ENCODE results near the gene NR2E3.

NR2E3 gene

GRCh38 chr15:71810256-71811035 is at the start of gene NR2E3:
Gene NR2E3 (plus strand): TSS chr15:71810554. CDS start chr15:71810744, 190 bp downstream.
- no peak within 1 kb of the TSS for H3K27ac ChIP-seq
- TF ChIP-seq ZFX (IDR thresholded peaks at IDR 0.05; ENCODE audit: borderline replicate concordance) (no peak), CTCF (IDR thresholded peaks at IDR 0.05) (no peak)

- no peak for TF ChIP-seq ZFX (IDR thresholded peaks at IDR 0.05; ENCODE audit: borderline replicate concordance)
- TF ChIP-seq CTCF (IDR thresholded peaks at IDR 0.05) = no peak
- no peak overlapping the region for H3K27ac ChIP-seq
Observed at GRCh38 chr15:71760852-71761251, 49.5 kb upstream of the NR2E3 start.

GRCh38 chr15:71761649-71762048 is 48.7 kb upstream of the NR2E3 start:
- TF ChIP-seq CTCF (IDR thresholded peaks at IDR 0.05) (no peak), ZFX (IDR thresholded peaks at IDR 0.05; ENCODE audit: borderline replicate concordance) (no peak)
- no peak overlapping the region for H3K27ac ChIP-seq

DNA sequence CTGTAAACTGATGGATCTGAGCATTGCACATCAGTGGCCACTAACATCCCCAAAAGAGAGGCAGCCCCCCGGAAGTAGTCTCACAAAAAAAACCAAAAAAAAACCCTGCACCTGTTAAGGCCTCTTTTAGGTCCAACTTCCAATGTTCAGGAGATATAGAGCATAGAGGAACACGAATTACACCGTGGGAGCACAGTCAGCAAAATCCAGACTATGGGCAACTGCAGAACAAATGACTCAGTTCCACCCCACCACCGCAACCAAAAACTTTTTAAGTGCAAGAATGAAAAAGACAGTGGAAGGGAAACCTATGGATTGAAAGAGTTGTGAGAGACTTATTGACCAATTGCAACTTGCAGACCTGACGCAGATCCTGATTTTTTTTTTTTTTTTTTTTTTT is 42.2 kb upstream of the NR2E3 start:
- no peak overlapping the region for H3K27ac ChIP-seq
- TF ChIP-seq ZFX (IDR thresholded peaks at IDR 0.05; ENCODE audit: borderline replicate concordance) (no peak), CTCF (IDR thresholded peaks at IDR 0.05) (no peak)

GRCh38 chr15:71773206-71773859 is 37.0 kb upstream of the NR2E3 start:
- no peak for TF ChIP-seq CTCF (IDR thresholded peaks at IDR 0.05)
- no peak for TF ChIP-seq ZFX (IDR thresholded peaks at IDR 0.05; ENCODE audit: borderline replicate concordance)
- no peak overlapping the region for H3K27ac ChIP-seq

GRCh38 chr15:71775856-71776255 is 34.5 kb upstream of the NR2E3 start:
- H3K27ac ChIP-seq = no peak overlapping the region
- TF ChIP-seq CTCF (IDR thresholded peaks at IDR 0.05) (no peak), ZFX (IDR thresholded peaks at IDR 0.05; ENCODE audit: borderline replicate concordance) (no peak)

DNA sequence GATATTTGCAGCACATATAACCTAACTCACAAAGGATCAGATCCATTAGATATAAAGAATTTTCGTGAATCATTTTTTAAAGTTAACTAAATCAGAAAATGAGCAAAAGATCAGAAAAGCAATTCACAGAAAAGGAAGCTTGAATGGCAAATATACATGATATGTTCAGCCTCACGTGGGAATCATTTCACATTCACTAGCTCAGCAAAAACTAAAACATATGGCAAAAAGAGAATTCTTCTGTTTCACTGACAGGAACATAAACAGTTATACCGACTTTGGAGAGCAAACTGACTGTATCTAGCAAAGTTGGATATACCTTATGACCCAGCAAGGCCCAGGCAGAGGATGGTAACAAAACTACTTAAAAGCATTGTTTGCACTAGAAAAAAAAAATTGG is 34.0 kb upstream of the NR2E3 start:
- H3K27ac ChIP-seq = no peak overlapping the region
- TF ChIP-seq CTCF (IDR thresholded peaks at IDR 0.05) (no peak), ZFX (IDR thresholded peaks at IDR 0.05; ENCODE audit: borderline replicate concordance) (no peak)
